Activated naive CD4-positive, alpha-beta T cell treated with Interleukin-2 at 50 U/mL for 16 hours (primary cell): ENCODE results near the gene GLRA3.
"Not testable (repeated sequence)": the region's sequence is repeated elsewhere in the genome, so short reads cannot be mapped to it uniquely, and the experiment has no call there.

ENCODE experiments used
- DNase-seq: peaks from one replicate; pipeline ENCODE4 v3.0.0-alpha.2; 2020

Gene GLRA3

DNA sequence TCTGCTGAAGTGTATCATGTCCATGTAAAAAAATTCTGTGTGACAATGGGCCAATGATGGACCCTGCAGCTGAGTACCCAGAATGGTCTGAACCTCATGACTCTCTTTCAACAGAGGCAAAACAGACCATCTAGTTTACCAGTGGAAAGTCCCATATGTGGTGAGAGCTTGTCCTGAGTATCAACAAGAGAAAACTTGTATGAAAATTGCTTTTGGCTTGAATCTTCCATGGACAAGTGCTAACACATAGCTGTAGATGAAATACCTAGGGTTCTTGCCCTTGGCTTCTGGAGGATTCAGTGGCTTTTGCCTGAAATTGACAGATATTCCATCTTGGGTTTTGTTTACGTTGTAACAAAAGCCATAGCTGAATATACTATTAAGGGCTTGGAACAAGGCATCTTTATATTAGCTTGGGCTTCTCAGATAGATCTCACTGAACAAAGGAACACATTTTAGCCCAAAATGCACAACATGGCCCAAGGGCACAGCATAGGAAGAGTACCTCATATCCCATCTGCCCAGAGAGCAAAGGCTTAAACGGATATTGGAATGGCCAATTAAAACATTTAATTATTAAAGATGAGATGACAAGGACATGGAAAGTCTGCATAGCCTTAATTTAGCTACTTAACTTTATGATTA, 178.2 kb downstream of the GLRA3 start:
- DNase-seq, result no peak

DNA sequence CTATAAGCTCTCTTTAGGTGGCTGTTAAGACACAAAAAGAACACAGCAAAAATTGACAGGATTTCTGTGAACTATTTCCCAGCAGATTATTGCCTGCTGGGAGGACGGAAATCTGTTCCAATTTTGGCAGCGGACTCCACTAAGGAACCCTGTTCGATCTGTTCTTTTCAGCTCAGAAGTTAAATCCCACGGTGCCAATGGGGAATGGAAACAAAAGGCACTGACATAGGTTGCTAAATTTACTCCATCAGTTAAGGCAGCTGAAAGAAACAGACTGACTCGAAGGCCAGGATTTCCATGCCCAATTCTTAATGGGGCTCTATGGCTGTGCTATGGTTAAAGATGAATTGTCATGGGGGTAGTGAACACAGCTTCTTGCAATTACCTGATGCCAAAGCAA, 180.2 kb downstream of the GLRA3 start:
- no peak for DNase-seq

DNA sequence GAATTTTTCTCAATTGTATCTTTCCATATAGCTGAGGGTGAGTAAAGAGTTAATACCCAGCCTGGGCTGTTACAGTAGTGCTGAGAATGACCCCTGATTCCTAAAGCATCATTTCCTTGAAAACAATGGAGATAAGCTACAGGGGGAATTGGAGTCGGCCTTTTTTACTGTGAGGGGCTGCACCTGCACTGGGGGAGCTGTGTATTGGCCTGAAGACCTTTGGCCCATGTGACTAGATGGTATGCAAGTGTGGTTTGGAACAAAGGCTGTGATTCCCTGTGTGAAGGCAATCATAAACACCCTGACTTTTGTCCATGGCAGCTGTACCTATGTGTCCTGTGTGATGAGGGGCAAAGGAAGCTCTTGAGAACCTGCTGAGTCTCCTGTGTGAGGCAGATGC, 182.7 kb downstream of the GLRA3 start:
- no peak for DNase-seq

GRCh38 chr4:174640146-174640545, 188.9 kb downstream of the GLRA3 start:
- no peak for DNase-seq

DNA sequence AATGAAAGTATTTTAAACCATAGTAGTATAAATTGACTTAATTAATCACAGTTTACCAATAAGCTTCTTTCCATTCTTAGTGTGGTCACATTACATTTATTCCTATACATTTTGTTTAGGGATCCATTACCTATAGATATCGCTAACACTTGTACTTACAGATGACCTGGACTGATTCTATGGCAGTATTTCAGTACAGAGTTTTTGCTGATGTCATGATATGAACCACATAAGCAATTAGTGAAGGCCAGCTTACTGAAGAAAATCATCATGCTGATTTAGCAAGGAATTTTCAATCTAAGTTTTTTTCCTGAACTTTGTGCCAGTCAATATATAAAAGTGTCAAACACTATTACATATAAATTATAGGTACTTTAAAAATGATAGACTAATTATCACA, 193.3 kb downstream of the GLRA3 start:
- no peak for DNase-seq

GRCh38 chr4:174633399-174633798, 195.6 kb downstream of the GLRA3 start:
- DNase-seq, result no peak

- no peak for DNase-seq
Measured at GRCh38 chr4:174631901-174632758, 196.9 kb downstream of the GLRA3 start.

- not testable (repeated sequence) for DNase-seq
Measured at GRCh38 chr4:174629907-174630450, 199.1 kb downstream of the GLRA3 start.

GRCh38 chr4:174629265-174629664, 199.8 kb downstream of the GLRA3 start:
- no peak for DNase-seq

- no peak for DNase-seq
Measured at GRCh38 chr4:174628191-174628590, 200.9 kb downstream of the GLRA3 start.

DNA sequence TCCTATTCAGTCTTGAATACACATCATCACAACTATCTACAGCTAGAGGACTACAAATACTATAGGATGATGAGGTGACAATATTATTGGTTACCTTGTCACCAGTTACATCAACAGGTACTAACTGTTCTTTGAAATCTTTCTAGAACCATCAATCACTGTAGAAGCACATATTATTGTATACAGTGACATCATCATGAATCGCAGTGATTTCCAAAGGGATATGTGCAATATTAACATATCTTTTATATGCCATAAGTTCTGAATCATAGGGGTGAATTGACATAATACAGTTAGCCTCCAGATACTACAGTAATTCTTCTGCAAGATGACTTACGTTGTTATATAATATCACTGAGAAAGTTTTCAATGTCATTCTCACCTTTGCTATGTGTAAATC, 201.6 kb downstream of the GLRA3 start:
- no peak for DNase-seq

- DNase-seq, result no peak
Measured at GRCh38 chr4:174626342-174627008, 202.6 kb downstream of the GLRA3 start.

DNA sequence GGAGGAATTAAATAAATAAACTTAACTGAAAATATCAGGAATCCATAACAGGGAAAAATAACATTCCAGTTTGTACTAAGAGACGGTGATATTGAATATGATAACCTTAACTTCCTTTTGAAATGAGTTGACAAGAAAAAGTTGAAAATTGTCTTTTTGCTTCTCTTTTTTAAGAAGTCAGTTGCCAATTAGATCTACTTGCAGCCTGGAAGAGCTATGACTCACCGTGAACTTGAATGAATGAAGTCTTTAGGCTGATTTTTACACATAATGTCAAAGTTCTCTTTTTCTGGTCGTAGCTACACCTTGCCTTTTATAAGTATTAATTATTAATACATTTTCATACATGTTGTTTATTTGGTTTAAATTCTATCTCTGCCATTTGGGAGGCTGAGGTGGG, 212.4 kb downstream of the GLRA3 start:
- no peak for DNase-seq

- DNase-seq, result no peak
Measured at GRCh38 chr4:174613979-174614378, 215.1 kb downstream of the GLRA3 start.

GRCh38 chr4:174611792-174612191, 217.3 kb downstream of the GLRA3 start:
- no peak for DNase-seq

- DNase-seq, result no peak
Measured at GRCh38 chr4:174607792-174608191, 221.3 kb downstream of the GLRA3 start.

DNA sequence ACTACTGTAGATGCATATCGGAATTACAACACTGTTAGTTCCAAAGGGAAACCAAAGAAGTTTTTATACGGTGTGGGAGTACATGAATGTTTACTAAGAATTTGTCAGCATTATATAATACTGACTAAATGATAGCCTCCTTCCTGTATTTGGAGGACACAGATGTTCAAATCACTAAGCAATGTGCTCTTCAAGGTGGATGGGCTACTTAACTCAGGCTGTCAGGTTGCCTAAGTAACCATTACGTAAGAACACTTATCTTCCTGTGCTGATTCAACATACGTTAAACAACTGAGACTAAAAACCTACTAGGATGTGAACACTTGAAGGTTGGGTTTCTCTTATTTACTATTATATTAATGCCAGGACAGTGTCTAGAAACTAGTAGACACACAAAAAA, 224.8 kb downstream of the GLRA3 start:
- no peak for DNase-seq

GRCh38 chr4:174600391-174600790, 228.7 kb downstream of the GLRA3 start:
- no peak for DNase-seq

- no peak for DNase-seq
Measured at GRCh38 chr4:174598800-174599199, 230.2 kb downstream of the GLRA3 start.

DNA sequence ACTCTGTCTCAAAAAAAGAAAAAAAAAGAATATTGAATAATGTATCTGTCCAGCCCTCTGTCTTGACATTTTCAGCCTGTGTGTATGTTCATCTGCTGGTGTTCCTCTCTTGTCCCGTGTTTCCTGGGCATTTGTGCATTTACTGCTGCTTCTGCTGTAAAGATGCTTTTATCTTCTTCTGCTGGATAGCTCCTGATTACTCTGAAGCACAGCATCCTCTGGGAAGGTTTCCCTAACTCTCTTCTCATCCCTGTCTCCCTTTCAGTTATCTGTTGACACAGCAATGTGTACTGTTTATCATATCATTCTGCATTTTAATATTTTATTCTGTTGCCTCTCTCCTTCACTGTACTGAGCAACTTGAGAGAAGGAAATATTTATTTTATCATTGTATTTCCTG, 232.5 kb downstream of the GLRA3 start:
- no peak for DNase-seq

DNA sequence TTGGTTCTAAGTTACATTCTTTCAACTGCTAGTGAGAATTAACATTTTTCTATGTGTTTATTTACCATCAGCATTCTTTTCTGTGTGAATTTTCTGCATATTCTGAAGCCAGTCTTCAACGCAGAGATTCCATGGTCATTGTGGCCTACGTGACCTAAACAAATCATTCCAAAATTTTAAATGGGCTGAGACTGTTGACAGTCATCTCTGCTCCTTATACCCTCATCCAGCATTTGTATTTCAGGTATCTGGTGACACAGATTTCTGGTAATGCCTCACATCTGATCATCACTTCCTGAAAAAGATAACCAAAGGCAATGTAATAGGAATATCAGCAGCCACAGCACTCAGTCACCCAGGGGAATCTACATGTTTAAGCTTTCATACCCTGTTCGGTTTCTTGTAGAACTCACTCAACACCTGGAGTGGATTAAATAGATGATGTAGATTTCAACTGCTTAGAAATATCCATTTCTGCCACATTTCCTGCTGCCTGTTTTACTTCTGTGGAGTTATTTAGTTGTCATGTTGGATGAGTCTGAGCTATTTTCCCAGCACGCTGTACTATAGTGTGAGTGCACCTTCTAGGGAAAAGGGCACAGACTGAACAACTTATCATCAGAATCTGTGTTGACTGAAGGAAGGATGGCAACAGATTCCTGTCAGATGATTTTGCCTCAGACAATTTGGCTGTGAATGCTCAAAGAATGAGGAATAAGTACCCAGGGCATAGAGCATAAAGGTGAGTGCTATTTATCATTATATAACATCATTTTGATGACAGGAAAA, 233.7 kb downstream of the GLRA3 start:
- no peak for DNase-seq

GRCh38 chr4:174593701-174594100, 235.3 kb downstream of the GLRA3 start:
- DNase-seq, result no peak

GRCh38 chr4:174592985-174593335, 236.1 kb downstream of the GLRA3 start:
- DNase-seq, result no peak
